Measurements from ENCODE around the gene NLGN2.
"Not testable (repeated sequence)": the region's sequence is repeated elsewhere in the genome, so short reads cannot be mapped to it uniquely, and the experiment has no call there.

Gene NLGN2

DNA sequence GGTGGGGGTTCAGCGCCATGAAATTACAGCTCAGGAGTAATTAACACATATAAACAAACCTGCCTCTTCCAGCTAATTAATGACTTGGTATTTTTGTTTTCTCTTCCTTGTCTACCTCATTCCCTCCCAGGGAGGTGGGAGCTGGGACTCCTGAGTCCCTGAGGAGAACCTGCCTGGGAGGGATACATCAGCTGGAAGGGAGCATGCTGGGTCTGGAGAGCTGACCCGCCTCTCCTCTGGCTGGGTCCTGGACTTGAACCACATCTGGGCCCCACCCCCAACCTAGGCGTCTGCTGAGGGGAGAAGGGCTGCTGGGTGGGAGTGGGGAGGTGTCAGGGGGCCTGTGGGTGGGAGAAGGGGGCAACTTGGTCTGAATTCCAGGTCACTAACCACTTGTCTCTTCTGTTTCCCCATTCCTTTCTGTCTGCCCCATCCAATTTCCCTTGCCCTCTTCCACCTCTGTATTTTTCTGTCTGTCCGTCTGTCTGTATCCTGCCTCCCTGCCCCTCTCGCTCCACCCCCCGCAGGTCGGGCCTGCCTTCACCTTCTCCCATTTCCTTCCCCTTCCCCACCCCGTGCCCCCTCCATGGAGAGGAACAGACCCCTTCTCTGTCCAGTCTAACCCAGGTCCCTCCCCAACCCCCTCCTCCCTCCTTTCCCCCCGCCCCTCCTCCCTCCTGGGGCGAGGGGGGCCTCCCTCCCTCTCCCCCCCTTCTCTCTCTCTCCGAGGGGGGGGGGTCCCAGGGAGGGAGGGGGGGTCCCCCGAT is at the start of gene NLGN2:
Gene NLGN2, plus strand, starts transcription at position 361 of the 767 bp plus-strand sequence. CDS start 411 bp downstream, outside the sequence.
- no peak for DNase-seq

DNA sequence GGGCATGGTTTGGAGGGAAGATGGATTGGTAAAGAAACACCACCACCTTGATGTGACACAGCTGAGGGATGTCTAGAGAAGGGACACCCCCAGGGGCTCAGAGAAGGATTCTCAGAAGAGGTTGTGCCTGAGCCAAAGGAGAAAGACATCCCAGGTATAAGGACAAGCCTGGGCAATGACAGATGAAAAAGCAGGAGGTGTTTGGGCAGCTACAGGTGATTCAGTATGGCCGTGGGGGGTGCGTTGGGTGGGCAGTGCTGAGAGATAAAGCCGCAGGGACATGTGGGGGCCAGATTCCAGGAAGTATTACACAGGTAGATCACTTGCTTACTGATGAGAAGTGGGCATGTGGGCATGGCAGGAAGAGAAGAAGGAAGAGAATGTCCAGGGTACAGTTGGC is 45.7 kb upstream of the NLGN2 start:
- DNase-seq: no peak

- DNase-seq: no peak
Observed at GRCh38 chr17:7363311-7363710, 44.3 kb upstream of the NLGN2 start.

GRCh38 chr17:7365963-7366362 is 41.7 kb upstream of the NLGN2 start:
- DNase-seq: not testable (repeated sequence)

- DNase-seq: no peak
Observed at GRCh38 chr17:7367083-7367482, 40.6 kb upstream of the NLGN2 start.

DNA sequence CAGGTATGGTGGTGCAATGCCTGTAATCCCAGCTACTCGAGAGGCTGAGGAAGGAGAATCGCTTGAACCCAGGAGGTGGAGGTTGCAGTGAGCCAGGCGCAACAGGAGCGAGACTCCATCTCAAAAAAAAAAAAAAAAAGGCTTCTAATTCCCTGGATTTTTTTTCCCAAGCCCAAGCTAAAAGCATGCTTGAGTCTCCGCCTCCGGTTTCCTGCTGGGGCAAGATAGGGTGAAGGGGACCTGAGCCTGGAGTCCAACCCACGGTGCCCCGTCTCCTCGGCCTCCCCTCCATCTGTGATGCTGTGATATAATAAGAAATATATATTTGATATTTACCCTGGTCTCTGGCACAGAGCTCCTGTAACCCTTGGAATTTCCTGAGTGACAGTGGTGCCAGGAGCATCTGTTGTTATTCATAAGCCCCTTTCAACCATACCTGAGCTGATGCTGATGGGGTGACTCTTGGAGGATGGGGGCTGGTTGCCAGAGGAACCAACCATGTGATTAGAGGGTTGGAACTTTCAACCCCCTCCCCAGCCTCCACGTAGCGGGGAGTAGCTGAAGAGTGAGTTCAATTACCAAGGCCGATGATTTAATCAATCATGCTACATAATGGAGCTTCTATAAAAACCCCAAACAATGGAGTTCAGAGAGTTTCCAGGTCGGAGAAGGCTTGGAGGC is 39.6 kb upstream of the NLGN2 start:
- DNase-seq: no peak

DNA sequence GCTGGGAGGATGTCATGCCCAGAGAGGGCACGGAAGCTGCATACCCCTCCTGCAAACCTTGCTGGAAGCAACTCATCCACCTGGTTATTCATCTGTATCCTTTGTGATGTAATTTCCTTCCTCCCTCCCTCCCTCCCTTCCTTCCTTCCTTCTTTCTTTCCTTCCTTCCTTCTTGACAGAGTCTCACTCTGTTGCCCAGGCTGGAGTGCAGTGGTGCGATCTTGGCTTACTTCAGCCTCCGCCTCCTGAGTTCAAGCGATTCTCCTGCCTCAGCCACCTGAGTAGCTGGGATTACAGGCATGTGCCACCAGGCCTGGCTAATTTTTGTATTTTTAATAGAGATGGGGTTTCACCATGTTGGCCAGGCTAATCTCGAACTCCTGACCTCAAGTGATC is 39.0 kb upstream of the NLGN2 start:
- DNase-seq: not testable (repeated sequence)

GRCh38 chr17:7369825-7370224 is 37.8 kb upstream of the NLGN2 start:
- DNase-seq: no peak

- DNase-seq: no peak
Observed at GRCh38 chr17:7370853-7371252, 36.8 kb upstream of the NLGN2 start.

GRCh38 chr17:7374353-7374752 is 33.3 kb upstream of the NLGN2 start:
- DNase-seq: no peak

DNA sequence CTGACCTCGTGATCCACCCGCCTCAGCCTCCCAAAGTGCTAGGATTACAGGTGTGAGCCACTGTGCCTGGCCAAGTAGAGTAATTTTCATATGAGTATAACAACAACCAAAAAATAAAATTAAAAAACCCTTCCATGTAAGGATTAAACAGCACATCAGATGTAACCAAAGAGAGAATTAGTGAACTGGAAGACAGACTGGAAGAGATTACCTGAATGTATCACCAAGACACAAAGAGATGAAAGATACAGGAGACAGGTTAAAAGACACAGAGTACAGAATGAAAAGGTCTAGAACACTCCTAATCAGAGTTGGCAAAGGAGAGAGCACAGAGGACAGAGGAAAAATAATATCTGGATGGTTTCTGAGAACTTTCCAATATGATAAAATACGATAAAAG is 28.5 kb upstream of the NLGN2 start:
- no peak for DNase-seq

GRCh38 chr17:7380321-7380720 is 27.3 kb upstream of the NLGN2 start:
- DNase-seq: peak; percentile 57

DNA sequence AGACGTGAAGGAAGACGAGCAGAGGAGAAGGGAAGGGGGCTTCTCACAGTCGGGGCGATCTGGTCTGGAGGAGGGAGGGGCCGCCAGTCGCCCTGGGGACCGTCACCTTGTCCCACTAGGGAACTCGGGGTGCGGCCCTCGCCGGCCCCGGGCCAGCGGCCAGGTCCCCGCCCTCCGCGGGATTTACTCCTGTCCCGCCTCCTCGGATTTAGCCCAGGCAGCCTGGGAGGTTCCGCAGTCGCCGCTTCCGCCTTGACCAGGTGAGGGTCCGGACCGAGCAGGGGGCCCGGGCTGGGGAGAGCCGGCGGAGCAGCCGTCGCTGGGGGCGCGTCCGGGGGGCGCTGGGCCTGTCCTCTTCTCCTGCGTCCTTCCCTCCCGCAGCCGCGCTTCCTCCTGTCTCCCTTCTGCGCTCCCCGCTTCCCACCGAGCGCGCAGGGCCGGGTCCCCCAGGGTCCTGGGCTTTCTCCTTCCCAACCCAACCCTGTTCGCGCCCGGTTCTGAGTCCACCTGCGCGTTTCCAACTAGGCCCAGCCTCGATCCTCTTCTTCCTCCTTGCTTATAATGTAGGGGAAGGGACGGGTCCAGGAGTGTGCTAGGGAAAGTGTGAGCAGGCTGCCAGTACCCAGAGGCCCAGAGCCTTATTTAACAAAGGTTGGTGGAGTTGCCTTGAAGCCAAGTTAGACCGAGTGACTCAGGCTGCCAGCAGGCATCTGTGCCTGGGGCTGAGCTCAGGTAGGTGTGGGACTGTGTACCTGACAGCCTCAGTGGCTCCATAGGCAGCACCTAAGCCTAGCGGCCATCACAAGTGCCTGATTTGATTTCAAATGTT is 26.6 kb upstream of the NLGN2 start, which contains the start of gene TNK1:
Gene TNK1, plus strand, starts transcription at position 235 of the 829 bp plus-strand sequence. CDS start 1,838 bp downstream, outside the sequence.
- DNase-seq: peak; percentile 27

GRCh38 chr17:7382901-7383300 is 24.7 kb upstream of the NLGN2 start:
- no peak for DNase-seq

DNA sequence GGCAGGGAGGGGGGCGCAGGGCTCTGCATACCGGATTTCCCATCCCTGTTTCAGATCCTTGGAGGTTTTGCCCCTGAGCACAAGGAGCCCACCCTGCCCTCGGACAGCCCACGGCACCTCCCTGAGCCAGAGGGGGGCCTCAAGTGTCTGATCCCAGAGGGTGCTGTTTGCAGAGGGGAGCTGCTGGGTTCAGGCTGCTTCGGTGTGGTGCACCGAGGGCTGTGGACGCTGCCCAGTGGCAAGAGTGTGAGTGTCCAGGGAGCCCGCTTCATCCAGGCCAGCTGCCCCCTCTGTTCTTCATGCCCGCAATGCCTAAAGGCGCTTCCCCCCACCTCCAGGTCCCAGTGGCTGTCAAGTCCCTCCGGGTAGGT is 24.3 kb upstream of the NLGN2 start:
- no peak for DNase-seq

GRCh38 chr17:7383742-7384488 is 23.7 kb upstream of the NLGN2 start:
- peak; percentile 84 for DNase-seq

GRCh38 chr17:7384489-7385081 is 23.1 kb upstream of the NLGN2 start:
- DNase-seq: no peak

DNA sequence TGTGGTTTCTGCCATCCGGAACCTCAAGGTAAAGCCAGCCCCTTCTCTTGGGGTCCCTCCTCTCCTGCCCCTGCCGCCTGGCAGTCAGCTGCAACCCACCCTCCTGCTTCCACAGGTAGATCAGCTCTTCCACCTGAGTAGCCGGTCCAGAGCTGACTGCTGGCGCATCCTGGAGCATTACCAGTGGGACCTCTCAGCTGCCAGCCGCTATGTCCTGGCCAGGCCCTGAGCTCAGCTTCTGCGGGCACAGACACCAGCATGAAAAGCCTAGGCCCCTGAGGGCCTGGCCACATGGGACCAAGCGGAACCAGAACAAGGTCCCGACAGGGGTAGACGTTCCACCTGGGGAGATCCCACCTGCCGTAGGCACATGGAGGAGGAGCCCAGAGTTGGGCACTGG is 18.8 kb upstream of the NLGN2 start:
- DNase-seq: no peak

- DNase-seq: no peak
Observed at GRCh38 chr17:7389924-7390910, 17.4 kb upstream of the NLGN2 start.

DNA sequence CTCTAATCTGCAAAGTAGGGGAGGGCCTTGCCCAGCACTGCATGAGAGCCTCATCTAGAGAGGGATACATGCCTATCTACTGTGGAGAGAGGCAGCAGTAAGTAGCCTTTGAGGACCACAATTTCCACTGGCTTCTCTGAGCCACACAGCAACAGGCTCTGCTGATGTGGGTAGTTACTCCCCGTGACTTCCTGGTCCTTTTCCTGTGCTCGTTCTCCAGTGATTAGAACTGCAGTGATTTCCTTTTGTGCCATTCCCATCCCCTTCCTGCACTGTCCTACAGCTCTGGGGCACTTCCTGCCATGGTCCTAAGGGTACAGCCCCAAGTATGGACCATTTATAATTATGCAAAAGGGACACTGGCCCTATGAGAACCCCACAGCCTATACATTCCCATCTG is 16.3 kb upstream of the NLGN2 start:
- no peak for DNase-seq
